NK-92 treated with Interleukin-12 subunit alpha and Interleukin-12 subunit beta, amount 100 ng/mL, for 24 hours (cell line): ENCODE results near the gene BTAF1.
"Not testable (repeated sequence)": the region's sequence is repeated elsewhere in the genome, so short reads cannot be mapped to it uniquely, and the experiment has no call there.

Experiments
- DNase-seq: peaks from one replicate; lab custom pipeline; 2025; lab: John Stamatoyannopoulos, UW

The BTAF1 gene

DNA sequence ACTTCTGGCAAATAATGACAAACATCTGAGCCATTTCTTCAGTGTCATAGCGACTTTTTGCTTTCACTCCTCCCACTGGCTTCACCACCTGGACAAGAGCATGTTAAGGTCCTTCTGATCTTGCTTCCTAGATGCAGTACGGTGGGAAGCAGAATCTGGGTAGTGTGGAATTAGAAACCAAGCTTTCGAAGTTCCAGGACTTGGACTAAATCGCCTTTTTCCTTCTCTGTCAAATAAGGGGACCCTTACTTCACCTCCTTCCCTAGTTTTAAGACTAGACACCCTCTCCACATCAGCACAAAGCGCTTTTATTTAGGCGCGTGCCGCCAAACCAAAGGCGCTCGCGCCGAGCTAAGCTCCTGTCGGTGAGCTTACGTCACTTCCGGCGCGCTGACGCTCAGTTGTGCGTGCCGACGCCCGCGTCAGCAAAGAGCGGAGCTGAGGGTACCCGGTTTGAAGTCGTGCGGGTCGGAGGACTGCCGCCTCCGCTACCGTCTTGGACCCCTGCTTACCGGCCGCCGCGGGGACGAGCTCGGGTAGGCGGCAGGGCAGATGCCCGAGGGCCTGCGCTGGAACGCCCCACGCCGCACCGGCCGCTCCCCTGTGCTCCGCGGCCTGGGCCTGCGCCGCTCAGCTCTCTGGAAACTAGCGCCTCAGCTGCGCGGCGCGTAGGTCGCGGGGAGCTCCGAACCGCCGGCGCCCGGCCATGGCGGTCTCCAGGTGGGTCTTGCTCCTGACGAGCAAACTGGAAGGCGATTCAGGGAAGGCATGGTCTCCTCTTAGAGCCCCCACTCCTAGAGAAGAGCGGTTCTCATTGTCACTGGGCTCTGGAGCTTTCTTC lies at the start of gene BTAF1:
Gene BTAF1 (plus strand): TSS at position 400 of the 841 bp plus-strand sequence. CDS start 307 bp downstream, at position 707.
- peak; percentile 80 for DNase-seq

GRCh38 chr10:91875156-91875555 lies 48.4 kb upstream of the BTAF1 start:
- DNase-seq, result no peak

GRCh38 chr10:91875779-91876178 lies 47.8 kb upstream of the BTAF1 start:
- DNase-seq, result no peak

- no peak for DNase-seq
Measured at GRCh38 chr10:91879515-91880170, 43.9 kb upstream of the BTAF1 start.

DNA sequence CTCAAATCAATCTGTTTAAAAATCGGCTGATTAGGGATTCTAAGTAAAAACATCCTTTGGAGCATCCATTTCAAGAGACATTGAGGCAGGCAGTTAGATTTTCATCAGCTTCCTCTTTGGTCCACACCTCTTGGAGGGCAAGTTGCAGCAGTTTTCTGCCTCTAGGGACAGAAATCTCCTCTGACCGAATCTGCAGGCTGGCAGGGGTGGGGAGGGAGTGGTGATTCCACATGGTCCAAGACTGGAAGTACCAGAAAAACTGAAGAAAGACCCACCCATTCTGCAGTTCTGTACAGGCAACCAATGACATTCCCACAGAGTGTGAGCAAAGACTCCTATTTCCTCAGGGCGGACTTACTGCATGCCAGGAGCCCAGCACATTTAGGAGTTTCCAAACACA lies 43.3 kb upstream of the BTAF1 start:
- DNase-seq, result no peak

- DNase-seq, result no peak
Measured at GRCh38 chr10:91883549-91884444, 39.8 kb upstream of the BTAF1 start.

- no peak for DNase-seq
Measured at GRCh38 chr10:91884536-91884935, 39.0 kb upstream of the BTAF1 start.

DNA sequence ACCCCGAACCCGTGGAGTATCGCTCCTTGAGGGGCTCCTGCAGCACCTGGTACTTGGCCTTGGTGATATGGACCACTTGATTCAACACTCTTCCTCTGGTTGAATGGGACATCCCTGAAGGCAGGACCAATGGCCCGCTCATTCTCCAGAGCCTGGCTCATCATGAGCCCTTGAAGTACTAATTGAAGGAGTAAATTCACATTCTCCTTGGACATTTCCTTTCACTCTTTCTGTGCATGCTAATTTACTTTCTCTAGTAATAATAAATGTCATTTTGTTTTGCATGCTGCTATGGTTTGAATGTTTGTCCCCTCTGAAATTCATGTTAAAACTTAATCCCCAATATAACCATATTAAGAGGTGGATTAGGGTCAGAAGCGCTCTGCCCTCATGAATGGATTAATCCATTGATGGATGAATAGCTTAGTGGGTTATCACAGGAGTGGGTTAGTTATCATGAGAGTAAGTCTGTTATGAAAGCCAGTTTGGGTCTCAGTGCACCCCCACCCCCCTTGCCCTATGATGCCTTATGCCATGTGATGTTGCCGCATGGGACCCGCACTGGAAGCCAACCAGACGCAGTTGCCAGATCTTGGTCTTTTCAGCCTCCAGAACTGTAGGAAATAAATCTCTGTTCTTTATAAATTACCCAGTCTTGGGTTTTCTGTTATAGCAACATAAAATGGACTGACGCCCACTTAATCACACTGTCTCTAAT lies 38.0 kb upstream of the BTAF1 start:
- no peak for DNase-seq

DNA sequence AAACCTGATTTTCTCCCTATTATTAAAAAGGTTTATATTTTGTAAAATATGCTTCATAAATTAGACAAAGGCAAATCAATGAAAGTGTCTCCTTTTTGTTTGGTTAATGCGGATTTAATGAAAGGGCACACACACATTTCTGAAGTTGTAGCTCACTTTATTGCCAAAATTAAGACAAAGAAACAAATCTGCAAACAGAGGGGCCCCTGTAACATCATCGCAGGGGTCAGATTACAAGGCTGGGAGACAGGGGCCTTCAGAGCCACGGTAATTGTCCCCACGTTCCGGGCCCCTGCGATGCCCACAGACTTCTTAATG lies 36.7 kb upstream of the BTAF1 start:
- no peak for DNase-seq

DNA sequence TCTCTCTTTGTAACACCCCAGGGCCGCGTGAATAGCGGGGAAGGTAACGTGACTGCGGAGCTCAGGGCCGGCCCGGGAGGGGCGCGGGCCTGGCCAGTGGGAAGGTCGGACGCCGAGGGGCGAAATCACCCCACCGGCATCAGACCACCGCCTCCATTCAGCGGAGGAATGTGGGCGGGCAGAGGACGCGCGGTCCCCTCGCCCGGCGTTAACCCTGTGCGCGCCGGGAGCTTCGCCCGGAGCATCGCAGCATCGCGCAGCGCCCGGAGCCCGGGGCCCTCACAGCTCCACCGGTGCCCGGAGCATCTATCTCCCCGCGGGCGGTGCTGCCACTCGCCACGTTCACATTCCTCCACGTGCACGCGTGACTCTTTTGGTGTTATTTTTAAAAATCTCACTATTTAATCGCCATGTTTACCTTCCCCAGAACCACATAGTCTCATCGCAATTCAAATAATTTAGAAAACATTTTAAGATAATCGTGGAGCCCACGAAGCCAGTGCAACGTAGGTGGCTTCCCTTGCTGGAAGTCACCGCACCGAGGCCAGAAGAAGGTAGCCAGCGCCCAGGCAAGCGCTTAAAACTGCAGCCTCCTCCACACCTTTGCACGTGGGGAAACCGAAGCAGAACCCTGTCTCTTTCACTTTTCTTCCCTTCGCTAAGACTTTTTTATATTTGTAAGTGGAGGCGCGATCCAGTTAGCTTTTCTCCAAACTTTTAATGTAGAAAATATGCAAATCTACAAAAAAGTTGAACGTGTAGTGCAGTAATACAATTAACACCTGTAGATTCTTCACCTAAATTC lies 36.1 kb upstream of the BTAF1 start:
- DNase-seq, result no peak

DNA sequence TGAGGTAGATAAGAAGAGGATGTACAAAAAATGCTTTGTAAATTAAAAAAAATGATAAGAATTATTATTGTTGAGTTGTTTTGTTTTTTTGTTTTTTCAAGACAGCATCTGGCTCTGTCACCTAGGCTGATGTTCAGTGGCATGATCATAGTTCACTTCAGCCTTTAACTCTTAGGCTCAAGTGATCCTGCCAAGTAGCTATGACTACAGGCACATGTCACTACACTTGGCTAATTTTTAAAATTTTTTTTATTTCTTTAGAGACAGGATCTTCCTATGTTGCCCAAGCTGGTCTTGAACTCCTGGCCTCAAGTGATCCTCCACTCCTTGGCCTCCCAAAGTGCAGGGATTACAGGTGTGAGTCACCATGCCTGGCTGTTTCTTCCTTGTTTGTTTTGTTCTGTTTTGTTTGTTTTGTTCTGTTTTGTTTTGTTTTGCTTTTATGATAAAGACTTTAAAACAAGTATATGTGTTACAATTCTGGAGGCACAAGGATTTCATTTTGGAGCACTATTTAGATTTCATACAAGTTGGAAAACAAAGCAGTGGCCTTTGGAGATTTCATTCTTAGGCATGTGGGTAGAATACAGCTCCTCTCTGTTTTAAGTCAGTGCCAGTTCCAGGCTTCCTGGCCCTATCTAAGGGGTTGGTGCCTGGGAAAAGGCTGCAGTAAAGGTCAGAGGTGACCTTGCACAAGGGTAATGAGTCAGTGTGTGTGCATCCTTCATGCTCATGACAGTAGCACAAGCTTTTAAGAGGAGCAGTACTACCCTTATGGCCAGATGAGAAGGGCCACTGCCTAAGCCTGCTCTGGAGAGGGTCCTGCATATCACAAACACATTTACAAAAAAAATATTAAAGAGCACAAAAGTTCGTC lies 32.2 kb upstream of the BTAF1 start:
- no peak for DNase-seq

- DNase-seq, result no peak
Measured at GRCh38 chr10:91893051-91893450, 30.5 kb upstream of the BTAF1 start.

DNA sequence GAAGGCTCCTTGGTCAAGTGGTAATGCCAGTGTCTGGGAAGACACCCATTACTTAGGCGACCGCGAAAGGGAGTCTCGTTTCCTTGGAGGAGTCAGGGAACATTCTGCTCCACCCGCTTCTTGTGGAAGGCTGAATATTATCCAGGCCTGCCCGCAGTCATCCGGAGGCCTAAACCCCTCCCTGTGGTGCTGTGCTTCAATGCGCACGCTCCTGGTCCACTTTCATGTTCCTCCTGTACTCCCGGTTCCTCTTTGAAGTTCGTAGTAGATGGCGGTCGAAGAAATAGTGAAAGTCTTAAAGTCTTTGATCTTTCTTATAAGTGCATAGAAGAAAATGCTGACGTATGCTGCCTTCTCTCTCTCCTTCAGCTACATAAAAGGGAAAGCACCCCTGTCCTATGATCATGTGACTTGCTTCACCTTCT lies 29.3 kb upstream of the BTAF1 start:
- DNase-seq, result not testable (repeated sequence)

- no peak for DNase-seq
Measured at GRCh38 chr10:91896212-91896756, 27.3 kb upstream of the BTAF1 start.

DNA sequence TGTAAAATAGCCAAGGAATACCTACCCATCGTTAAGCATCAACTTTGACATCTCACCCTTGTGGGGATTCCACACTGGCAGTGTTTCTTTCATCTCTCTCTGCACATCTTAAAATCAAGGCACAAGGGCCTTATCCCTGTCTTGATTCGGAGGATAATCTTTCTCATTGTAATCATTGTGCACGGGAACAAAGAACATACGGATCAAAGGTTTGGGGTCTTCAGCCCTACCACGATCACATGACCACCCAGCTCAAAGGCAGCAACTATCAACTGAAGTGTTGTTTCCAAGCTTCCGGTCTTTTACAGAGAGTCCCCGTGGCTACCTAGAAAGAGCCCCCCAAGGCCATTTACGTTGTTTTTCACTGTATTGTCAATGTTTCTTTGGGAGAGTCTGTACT lies 26.1 kb upstream of the BTAF1 start:
- no peak for DNase-seq

DNA sequence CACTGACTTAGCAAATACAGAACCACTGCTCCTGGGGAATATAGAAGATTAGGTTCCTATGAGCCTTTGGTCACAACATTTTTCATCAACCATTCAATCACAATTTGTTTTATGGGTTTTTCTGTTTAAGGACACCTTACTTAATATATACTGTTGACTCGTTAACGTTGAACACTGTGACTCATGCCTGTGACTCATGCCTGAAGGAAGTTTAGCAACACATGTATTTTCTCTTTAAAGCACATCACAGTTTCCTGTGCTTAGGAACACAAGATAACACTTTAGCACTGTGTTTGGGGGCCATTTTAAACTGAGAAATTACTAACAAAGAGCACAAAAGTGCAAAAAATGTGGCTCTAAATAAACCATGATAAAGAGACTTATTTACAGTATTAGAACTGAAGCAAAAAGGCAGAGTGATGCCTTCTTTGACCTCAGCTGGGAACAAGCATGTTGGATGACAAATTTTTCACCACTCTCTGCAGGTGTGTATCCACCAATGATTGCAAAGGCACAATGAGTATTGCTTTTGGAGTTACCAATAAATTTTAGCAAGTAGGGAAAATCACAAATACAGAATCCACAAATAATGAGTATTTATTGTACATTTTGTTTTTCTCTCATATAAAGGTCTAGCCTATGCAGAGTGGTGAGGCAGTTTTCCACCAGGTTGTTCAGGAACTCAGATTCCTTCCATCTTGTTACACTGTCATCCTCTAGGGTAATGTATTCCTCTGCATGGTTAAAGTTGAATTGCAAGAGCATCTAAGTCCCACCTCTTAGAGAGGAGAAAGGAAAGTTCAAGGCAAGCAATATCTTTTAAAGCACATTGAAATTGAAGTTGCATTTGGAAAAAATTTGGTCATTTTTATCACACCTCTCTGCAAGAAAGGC lies 21.5 kb upstream of the BTAF1 start:
- DNase-seq, result peak; percentile 48

GRCh38 chr10:91907033-91907594 lies 16.5 kb upstream of the BTAF1 start:
- no peak for DNase-seq

- no peak for DNase-seq
Measured at GRCh38 chr10:91907914-91908336, 15.6 kb upstream of the BTAF1 start.
